Fibroblast of peridontal ligament (primary cell): ENCODE data around the gene BABAM1.

Experiments used
- DNase-seq: peaks from one replicate; pipeline ENCODE4 v3.0.0-alpha.2; 2010; ENCODE audit errors: extremely low read depth

Gene BABAM1

DNA sequence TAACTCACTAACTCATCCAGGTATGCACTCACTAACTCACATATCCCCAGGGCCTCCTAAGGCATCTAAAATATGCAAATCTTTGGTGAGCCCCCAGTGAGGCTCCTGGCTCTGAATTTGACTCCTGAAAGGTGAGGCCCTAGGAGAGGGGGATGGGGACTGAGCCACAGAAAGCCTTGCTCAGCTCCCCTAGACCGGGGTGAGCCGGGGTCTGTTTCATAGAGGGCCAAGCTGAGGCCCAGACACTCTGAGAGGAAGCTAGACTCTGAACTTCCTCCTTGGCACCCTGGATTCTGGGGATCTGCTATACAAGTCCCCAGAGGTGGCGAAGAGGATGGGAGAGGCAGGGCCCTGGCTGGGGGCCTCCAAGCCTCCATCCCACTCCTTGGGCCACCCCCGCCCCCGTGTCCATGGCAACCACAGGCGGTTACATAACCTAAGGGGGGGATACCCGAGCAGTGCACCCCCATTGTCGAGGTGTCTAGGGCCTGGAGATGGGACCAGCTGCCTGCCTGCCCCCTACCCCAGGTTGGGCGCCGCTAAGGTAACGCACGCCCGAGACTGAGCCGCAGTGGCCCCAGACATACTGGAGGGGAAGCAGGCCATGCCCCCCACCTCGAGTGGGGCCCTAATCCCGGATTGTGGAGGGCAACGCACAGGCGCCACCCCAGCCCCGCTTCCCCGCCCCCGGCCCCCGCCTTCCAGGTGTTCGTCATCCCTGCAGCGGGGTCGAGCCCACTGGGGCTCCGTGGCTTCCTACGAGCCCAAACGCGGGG is 35.3 kb downstream of the BABAM1 start:
- no peak for DNase-seq

DNA sequence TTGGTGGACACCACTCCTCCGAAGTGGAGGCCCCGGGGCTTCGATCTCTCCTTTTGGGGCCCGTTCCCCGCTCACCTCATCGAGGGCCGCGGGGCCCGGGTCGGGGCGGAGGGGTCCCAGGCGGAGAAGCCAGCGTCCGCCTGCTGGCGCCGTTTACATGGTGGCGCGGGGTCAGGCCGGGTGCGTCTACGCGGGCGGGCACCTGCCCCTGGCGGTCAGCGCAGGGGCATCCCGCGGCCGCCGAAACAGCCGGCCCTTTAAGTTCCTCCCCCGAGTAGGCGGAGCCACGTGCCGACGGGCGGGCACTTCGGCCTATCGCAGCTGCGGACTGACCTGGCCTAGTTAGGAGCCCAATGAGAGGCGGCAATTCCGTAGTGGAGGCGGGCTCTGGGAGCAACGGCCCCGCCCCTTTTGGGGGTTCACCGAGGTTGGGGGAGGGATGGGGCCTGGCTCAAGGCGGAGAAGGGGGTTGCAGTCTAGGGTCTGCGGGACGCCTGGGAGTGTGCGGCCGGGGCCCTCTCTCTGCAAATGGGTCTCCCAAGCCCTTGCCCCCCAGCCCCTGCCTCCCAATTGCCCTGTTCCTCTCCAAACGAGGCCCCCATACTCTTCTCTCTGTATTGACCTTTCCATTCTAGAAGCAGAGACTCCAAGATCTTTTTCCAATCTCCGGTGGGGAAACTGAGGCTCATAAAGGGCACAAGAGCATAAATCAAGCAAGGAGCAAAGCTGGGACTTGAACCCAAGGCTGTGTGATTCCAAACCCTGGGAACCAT is 36.1 kb downstream of the BABAM1 start, which contains the start of gene ABHD8:
Gene ABHD8 (minus strand): TSS at position 259 of the 773 bp plus-strand sequence. CDS start 1,809 bp downstream, outside the sequence.
- peak; percentile 93 for DNase-seq

DNA sequence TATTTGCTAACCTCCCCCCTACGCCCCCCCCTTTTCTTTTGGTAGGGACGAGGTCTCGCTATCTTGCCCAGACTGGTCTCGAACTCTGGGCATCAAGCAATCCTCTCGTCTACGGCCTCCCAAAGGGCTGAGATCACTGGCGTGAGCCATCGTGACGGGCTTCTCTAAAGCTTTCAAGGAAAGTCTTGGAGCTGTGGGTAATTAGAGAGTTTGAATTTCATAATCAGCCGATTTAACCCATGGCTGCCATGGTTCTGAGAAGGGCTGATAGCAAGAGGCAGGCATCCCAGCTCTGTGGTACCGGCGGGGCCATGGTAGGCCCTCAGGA is 36.7 kb downstream of the BABAM1 start:
- peak; percentile 57 for DNase-seq

DNA sequence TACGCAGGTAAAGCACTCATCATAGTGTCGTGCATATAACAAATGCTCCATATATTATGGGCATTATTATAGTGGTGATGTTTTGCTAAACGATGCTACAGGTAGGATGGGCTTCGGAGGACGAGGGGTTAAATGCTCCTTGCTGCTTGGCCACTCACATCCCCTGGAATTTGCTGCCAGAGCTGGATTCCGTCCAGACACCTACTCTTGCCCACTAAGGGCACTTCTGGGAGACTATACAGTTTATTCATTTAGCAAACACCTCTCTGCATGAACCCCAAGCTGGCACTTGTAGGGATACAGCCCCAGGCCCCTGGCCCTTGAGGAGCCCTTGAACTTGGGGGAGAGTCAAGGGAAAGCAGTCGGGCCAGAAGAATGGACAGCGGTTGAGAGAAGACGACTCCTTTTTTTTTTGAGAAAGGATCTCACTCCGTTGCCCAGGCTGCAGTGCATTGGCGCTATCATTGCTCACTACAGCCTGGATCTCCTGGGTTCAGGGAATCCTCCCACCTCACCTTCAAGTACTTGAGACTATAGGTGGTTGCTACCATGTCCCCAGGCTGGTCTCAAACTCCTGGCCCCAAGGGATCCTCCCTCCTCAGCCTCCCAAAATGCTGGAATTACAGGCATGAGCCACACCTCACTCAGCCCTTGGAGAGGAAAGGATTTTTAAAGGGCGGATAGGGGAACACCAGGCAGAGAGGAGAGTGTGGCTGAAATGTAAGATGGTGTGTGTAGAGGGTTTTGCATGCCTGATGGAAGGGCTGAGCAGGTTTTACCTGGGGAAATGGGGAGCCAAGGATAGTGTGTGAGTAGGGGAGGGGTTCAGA is 37.4 kb downstream of the BABAM1 start:
- DNase-seq = no peak

DNA sequence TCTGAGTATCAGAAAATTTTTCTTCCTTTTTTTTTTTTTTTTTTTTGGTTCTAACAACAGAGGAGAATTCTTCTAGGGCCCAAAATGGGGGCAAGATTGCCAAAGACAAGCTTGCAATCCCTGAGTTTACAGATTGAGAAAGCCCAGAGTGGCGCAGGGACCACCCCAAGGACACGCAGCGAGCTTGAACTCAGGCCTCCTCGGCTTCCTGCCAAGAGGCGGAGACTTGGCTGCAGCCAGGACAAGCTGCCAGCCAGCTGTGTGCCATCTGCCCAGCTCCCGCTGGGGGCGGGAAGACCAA is 37.9 kb downstream of the BABAM1 start:
- DNase-seq = no peak

DNA sequence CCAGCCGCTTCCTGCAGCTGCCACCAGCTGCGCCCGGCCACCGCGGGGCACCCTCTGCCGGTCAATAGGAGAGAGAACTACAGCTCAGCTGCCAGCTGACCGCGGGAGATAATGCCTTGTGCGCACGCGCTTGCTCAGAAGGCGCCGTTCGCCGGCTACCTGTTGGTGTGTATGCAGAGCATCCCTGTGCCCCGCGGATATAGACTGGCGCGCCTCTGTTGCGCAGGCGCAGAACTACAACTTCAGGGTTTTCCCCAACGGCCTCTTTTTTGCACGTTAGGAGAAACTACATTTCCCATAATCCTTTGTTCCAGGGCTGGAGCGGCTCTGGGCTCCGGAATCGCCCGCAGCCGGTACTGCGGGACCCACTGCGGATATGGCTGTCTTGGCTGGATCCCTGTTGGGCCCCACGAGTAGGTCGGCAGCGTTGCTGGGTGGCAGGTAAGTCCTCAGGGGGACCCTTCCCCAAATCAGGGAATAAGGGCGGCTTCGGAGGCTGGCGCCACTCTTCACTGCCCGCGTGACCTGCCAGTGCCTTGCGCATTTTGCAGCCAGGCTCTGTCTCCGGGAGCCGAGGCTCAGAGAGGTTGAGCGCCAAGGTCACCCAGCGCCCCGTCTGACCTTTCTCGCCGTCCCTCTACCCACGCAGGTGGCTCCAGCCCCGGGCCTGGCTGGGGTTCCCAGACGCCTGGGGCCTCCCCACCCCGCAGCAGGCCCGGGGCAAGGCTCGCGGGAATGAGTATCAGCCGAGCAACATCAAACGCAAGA is 38.5 kb downstream of the BABAM1 start, which contains the start of gene MRPL34:
Gene MRPL34 (plus strand): TSS at position 356 of the 768 bp plus-strand sequence. CDS start 21 bp downstream, at position 377.
- peak; percentile 97 for DNase-seq

DNA sequence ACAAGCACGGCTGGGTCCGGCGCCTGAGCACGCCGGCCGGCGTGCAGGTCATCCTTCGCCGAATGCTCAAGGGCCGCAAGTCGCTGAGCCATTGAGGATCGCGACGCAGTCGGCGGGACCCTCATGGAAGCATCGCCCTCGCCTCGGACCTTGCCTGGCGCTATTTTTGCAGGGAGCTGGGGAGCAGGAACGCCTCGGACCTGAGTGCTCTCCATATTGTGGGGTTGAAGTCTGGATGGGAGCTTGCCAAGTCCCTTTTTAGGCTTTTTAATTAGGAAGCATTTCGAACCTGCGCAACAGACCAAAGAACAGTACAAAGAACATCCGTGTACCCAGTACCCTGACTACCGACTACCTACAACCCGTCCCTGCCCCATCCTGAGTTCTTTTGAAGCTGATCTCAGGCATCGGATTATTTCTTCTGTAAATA is 39.1 kb downstream of the BABAM1 start:
- DNase-seq = no peak

DNA sequence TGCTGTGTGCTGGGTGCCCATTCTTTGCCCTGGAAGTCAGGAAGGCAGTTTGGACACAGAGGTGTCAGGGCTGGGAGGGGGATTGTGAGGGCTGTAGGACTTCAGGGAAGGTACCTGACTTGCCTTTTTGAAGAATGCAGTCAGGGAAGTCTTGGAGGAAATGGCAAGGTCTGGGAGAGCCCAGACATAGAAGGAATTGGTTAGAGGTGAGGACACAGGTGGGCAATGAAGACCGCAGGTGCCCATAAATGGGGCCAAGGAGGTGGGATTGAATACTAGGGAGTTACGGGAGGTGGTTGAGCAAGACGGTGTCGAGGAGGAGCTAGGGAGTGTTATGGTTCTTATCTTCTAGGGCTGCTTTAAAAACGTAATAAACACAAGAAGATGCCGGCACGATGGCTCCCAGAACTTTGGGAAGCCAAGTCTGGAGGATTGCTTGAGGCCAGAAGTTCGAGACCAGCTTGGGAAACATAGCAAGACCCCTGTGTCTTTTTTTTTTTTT is 40.7 kb downstream of the BABAM1 start:
- no peak for DNase-seq

DNA sequence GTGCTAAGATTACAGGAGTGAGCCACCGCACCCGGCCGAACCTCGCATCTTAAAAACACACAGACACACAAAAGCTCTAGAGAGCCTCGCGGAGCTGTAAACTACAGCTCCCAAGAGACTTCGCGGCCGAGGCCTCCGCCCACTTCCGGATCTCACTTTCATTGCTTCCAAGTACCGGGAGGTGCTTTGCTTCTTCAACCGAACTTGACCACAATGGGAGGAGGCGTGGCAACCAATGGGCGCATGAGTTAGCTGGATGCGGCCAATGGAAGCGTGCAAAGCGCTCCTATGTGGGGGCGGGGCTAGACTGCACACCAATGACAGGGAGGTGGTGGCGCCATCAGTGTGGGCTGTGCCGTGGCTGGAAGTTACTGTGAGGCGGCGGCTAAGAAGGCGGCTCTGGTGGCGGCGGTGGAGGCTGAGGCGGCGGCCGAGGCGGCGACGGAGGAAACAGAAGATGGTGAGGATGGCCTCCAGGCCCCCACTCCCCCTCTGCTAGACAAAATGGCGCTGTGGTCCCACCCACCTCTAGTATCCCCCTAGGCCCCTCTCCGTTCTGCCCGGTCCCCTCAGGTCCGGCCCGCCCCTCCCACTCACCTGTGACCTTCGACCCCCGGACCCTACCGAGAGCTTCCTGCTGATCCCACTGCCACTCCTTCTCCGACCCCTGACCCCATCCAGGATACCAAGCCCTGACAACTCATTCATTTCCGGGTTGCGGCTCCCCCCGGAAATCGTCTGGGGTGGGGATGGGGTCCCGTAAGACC is 42.1 kb downstream of the BABAM1 start, which contains the start of gene DDA1:
Gene DDA1 (plus strand): TSS at position 366 of the 767 bp plus-strand sequence. CDS start 92 bp downstream, at position 458.
- DNase-seq = peak; percentile 100

DNA sequence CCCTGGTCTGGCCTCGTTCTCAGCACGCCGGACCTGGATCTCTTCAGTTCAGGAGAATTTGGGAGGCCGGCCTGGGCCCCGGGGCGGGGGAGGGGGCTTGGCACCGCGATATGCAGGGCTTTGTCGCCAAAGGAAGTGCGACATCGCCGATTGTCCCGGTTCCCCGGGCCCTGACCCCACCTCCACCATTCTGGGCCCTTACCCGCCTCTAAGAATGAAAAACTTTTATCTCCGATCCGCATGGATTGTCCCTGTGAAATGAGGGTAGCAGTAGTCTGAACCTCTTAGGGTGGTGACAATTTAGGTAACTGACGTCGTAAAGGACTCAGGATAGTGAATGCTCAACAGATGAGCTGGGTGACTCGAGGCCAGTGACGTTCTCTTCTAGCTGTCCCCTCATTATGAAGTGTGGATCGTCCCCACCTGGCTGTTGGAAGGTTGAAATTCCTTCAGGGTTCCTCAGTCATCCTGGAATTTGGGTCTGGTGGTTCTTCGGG is 42.8 kb downstream of the BABAM1 start:
- no peak for DNase-seq

DNA sequence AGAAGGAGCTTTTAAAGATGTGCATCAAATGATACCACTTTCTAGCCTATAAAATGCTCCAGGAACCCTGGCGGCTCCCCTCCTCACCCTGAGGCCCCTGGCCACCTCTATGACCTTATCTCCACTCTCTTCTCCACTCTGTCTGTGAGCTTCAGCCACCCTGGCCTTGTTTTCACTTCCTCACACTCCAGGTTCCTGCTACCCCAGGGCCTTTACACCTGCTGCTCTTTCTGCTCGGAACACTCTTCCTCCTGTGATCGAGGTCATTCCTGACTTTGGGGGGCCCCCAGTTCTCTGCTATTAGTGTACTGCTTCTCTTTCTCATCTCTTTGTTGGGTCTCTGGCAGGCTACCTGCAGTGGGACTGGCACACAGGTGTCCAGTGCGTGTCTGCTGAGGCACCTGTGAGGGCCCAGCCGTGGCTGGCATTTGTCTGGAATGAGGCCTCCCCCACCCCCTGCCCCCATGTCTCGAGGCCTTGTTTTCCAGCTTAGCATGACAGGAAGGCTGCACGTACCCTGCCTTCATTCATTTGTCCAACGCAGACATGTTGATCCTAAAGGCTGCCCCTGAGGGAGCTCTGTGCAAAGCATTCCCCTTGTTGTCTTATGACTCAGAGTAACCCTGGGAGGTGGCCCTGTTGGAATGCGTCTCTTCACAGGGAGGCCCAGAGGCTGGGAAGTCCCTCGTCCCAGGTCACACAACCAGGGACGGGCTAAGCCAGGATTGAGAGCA is 44.4 kb downstream of the BABAM1 start:
- DNase-seq = no peak

DNA sequence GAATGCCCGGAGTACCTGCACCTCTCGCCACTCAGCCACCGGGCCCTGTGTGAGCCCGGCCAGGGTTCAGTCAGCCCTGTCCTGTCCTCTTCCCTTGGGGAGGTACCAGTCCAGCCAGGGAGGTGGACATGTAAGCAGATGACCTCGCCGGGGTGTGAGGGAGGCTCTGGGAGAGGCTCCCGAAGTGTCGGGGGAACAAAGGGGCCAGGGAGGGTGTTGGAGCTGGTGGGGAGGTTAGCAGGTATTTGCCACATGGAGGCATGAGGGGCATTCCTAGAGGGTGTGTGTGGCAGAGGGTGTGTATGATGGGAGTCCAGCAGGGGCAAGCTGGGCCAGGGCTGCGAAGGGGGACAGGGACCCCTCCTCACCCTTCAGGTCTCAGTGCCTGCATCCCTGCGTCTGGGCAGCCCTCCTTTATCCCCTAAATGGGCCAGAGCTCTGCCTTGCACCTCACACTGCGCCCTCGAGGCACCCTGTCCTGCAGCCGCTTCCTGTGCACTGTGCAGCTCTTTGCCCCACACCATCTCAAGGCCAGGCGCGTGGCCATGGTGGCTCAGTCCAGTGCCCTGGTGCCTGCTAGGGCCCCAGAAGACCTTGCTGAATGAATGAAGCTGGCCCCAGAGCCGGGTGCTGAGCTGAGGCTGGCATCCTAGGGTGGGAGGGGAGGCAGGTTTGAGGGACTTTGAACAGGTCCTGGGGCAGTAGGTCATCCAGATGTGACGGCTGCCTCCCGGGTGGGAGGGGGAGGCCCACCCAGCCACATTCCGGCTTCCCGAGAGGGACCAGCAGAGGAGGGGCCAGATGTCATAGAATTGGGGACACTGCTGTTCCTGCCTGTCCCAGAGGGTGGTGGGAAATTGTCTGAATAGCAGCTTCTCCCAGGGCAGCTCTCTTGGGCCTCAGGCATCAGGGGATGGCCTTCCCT is 45.2 kb downstream of the BABAM1 start:
- no peak for DNase-seq

DNA sequence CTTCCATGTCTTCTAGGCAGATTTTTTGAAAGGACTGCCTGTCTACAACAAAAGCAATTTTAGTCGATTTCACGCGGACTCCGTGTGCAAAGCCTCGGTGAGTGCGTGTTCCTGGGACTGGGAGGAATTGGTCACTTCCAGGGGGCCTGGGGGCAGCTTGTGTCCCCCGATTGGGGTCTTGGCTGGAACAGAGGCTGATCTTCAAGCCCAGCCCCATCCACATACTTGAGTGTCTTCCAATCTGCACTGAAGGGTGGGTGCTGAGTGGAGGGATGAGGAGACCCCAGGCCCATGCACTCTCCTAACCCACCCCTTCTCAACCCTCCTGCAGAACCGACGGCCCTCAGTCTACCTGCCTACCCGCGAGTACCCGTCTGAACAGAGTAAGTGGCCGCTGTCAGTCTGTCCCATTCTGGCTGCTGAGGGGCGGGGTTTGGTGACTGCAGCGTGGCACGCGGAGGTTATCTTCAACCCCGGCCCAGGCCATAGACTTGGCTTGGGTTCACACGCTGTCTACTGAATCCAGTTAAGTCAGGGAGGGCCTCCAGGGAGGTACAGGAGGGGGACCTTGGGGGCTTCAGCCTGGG is 46.9 kb downstream of the BABAM1 start:
- DNase-seq = no peak

DNA sequence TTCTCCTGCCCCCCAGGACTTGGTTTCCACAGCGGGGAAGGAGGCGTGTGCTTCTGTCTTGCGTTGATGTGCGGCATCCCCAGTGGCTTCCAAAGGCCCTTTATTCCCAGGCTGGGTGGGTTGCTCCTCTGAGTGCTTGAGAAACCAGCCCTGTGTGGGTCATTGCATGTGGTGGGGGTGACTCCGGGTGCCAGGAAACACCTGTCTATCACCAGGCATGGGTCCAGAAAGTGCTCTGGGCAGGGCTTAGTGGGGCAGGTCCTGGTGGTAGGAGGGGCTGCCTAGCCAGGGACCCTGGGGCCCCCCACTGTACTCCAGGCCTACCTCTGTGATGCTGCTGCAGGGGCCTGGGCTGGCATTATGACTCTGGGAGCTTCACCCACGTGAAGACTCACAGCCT is 51.7 kb downstream of the BABAM1 start:
- DNase-seq = no peak

DNA sequence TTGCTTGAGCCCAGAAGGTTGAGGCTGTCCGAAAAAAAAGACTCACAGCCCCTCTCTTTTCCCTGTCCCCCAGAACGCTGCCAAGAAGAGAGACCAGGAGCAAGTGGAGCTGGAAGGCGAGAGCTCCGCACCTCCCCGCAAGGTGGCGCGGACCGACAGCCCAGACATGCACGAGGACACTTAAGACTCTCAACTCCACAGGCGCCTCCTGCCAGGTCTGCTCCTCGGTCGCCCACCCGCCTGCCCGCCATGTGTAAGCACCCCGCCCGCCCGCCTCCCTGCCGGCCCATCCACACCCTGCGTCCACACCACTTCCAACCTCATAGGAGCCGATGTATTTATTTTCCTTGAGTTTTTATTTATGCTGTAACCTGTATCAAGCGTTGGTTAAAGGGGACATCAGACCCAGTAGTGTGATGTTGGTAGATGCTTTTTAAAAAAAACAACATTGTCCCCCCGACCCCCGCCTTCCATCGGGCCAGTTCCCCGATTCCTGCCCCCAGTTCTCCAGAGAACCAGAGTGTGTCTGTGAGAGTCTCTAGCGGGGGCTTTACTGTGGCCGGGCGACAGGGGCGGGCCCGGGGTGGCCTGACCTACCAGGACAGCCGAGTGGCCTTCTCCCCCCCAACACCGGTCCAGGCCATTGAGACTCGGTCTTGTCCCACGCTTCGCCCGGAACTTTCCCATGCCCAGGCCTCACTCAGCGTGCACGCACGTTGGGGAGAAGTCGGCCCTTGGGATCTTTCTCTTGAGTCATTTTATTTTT is 52.4 kb downstream of the BABAM1 start:
- no peak for DNase-seq

DNA sequence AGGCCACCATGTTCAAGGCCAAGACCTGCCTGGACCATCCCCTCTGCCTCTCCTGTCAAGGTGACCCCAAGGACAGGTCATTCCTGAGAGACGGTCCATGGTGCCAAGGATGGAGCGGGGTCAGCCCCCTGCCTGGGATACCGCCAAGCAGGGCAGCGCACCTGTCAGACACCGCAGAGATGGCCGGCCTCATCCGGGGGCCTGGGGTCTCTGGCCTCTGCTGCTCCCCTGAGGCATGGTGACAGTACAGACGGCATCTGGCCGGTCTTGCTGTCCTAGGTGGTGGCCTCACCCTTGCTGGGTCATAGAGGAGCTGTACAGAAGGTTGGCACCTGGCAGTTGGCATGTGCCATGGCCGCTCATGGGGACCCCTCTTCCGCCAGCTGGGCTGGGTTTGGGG is 53.2 kb downstream of the BABAM1 start:
- DNase-seq = no peak
